DMS153 treated with DMSO at 0.1 percent for 48 hours (cell line): Measurements from ENCODE around the gene CFAP206.

Experiments used
- DNase-seq: peaks from one replicate; lab custom pipeline; 2025; ENCODE audit not compliant: unreplicated experiment; lab: John Stamatoyannopoulos, UW

CFAP206 gene, protein sequence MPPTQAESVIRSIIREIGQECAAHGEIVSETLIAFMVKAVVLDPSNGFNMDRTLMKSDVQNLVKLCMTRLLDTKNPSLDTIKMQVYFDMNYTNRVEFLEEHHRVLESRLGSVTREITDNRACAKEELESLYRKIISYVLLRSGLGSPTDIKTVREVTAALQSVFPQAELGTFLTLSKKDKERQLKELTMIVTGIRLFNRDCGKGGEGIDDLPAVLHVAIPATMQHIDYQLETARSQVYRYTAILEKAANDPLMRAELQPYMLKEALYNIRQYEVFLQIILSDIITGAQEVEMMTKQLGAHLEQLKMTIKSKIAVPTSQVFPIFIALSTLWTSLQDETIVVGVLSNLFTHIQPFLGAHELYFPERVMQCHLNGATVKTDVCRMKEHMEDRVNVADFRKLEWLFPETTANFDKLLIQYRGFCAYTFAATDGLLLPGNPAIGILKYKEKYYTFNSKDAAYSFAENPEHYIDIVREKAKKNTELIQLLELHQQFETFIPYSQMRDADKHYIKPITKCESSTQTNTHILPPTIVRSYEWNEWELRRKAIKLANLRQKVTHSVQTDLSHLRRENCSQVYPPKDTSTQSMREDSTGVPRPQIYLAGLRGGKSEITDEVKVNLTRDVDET

GRCh38 chr6:87407901-87408720 is at the start of gene CFAP206:
Gene CFAP206 (plus strand): TSS chr6:87407972. CDS start chr6:87409840, 1,868 bp downstream.
- peak; percentile 98 for DNase-seq

GRCh38 chr6:87364602-87365252 is 43.0 kb upstream of the CFAP206 start:
- no peak for DNase-seq

- no peak for DNase-seq
Measured at GRCh38 chr6:87366072-87366827, 41.5 kb upstream of the CFAP206 start.

- DNase-seq = no peak
Measured at GRCh38 chr6:87366899-87367298, 40.9 kb upstream of the CFAP206 start.

DNA sequence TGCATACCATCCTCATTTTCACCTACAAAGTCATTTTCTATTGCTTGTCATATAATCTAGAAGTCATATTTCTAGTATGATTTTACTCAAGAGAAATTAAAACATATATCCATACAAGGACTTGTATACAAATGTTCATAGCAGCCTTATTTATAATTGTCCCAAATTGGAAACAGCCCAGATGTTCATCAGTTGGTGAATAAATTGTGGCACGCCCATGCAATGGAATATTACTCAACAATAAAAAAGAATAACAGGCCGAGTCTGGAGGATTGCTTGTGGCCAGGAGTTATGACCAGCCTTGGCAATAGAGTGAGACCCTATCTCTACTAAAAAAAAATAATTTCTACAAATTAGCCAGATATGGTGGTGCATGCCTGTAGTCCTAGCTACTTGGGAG is 34.4 kb upstream of the CFAP206 start:
- DNase-seq = no peak

DNA sequence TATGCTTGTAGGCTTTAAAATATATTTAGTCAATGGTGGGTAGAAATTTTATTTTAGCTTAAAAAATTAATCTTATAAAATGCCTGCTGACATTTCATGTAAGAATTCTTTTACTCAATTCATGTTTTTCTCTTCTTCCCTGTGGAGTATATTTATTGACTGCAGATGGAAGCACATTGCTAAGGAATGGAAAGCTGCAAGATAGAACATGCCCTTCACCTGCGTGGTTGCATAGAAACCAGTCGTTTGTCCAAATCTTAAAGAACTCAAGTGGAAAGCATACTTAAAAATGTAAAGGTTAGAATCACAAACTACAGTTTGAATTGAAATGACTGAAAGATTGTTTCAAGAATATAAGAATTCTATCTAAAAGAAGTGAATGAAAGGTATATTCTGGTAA is 32.5 kb upstream of the CFAP206 start:
- no peak for DNase-seq

DNA sequence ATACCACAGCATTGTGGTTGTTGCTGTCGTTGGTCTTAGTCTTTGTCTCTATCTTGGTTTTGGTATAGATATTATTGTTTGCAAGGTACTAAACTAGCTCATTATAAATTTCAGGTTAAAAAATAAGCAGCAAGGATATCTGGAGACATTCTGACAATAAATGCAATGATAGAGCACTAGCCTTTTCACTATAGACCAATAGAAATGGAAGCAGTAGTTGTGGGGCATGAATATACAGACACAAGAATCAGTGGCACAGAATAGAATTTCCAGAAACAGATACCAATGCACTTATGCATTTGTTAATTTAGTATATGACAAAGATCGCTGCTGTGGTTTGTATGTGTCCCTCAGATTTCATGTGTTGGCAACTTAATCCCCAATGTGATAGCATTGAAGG is 31.1 kb upstream of the CFAP206 start:
- DNase-seq = no peak

DNA sequence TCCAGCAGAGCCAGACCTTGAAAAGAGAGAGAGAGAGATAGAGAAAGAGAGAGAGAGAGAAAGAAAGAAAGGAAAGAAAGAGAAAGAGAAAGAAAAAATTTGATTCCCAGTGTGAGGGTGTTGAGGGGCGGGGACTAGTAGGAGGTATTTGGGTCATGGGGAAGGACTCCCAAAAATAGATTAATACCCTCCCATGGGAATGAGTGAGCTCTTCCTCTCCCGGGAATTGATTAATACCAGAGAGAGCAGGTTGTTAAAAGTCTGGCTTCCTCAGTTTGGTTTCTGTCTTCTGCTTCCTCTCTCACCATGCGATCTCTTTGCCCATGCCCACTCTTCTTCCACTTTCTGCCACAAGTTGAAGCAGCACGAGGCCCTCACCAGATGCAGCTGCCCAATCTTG is 28.8 kb upstream of the CFAP206 start:
- no peak for DNase-seq

DNA sequence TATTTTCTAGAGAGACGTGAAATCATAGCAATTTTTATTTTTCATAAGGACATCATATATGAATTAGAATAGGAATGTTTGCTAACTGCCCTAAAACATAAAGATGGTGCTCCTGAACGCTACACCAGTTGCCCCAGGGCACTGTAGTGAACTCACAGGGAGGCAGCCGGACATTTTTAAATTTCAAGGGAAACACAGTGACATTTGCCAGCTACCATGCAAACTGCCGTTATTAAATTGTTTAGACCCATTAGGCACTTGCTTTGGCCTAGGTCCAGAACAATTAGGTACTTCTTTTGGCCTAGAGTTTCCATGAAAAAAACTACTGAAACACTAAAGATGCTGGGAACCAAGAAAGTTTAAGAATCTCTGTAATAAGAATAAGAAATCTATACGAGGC is 24.9 kb upstream of the CFAP206 start:
- DNase-seq = no peak

- DNase-seq = no peak
Measured at GRCh38 chr6:87384038-87384437, 23.7 kb upstream of the CFAP206 start.

- no peak for DNase-seq
Measured at GRCh38 chr6:87384449-87384848, 23.3 kb upstream of the CFAP206 start.

DNA sequence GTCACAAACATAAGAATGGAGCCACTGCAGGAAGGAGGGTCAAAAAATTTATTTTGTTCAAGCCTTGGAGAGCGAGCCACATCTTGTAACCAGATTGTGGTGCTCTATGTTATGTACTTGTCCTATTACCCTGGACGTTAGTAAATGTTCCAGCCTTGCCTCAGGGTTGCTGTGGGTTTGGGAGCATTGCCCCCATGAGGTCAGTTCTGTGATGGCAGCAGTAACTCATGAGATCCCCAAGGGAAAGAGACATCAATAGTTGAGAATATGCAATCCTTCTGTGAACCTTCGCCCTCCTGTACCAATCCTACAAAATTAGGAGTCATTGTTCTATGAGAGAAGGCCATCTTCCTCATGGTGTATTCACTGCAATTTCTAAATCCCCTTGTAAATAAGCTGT is 16.4 kb upstream of the CFAP206 start:
- peak; percentile 31 for DNase-seq

DNA sequence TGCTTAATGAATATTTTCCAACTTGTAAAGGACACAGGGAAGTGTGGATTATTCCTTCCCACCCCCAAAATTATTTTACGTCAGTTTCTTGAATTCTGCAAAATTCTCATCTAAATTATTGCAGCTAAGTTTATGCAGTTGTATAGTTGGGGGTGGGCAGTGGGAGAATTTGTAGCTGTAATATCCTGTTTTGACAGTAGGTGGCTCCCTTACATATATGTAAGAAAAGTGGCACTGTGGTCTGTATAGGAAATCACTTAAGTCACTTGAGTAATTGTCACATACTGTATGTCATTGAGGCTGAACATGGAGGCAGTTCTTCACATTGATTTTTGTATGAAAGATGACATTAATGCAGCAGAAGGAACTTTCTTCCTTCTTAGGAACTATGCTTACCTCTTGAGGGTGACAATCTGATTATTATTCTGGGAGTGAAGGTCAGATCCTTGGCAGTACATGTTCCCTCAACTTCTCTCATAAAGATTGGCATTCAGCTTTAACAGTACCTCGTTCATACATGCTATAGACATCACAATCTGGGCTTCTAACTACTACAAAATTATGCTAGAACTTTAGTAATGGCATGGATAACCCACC is 14.6 kb upstream of the CFAP206 start:
- DNase-seq = peak; percentile 93

DNA sequence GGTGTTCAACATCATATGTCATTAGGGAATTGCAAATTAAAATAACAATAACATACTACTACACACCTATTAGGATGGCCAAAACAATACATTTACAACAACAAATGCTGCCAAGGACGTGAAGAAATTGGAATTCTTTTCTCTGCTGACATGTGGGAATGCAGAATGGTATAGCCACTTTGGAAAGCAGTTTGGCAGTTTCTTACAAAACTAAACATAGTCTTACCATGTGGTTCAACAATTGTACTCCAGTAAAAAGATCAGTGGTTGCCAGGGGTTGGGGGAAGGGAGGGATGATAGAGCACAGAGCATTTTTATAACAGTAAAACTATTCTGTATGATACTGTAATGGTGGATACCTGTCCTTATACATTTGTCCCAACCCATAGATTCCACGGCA is 12.3 kb upstream of the CFAP206 start:
- DNase-seq = no peak

GRCh38 chr6:87396595-87397392 is 11.0 kb upstream of the CFAP206 start:
- peak; percentile 51 for DNase-seq

GRCh38 chr6:87397656-87398055 is 10.1 kb upstream of the CFAP206 start:
- DNase-seq = no peak

DNA sequence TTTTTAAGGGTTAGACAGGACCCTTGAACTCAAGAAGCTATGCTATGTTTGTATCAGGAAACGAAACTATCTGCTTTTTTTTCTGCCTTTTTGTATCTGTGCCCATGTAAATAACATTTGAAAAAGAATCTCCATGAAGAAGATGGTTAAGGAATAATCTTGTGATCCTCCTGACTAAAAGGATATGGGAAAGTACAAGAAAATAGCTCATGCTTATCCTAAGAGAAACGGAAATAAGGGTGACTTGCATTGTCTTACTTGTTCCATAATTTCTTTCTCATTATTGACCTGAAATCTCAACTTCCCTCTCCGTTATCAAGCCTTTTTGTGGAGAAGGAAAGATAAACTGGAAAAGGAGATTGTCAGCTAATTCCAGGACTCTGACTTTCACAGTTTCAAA is 5.9 kb upstream of the CFAP206 start:
- no peak for DNase-seq

GRCh38 chr6:87407561-87407900 is 241 bp upstream of the CFAP206 start:
- DNase-seq = peak; percentile 67

DNA sequence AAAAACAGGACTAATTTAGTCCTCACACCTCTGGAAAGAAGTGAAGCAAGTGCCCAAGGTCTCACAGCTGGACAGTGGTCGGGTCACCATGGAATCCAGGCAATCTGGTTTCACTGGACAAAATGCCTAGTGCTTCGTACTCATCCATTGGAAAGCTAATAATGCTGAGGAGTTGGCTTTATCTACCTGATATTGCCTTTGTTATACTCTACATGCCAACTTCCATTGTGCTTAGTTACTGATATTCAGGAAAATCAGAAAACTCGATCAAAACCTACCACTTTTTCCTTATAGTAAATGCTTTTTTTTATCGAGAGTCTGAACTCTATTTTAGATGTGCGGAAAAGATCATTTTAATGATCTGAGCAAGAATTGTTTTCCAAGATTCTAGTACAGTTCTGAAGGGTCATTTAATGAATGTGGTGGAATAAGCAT is 966 bp downstream of the CFAP206 start:
- peak; percentile 98 for DNase-seq
